ENCODE measurements around the gene CTNNA2. TPM values are rescaled to one million over a fixed set of nuclear protein-coding genes. Genes with fewer than 3 reads are reported as not detected.

CTNNA2 gene
- total and polyA plus RNA-seq, 12 donors = 0.09 to 0.57 (median 0.15) TPM; not detected in 9

- ATAC-seq = peak; percentile 82 to 100 (median 98)
- Histone ChIP-seq H3K4me3 (no peak overlapping the region), H3K27me3 (no peaks in the 10 kb centered on the region), H3K9me3 (no peaks in the 10 kb centered on the region), H3K27ac (peak overlapping the region in 1 of 10 donors; percentile 35), H3K36me3 (no peaks in the 10 kb centered on the region), H3K4me1 (peaks cover 0 to 12% (median 0%) of the 10 kb centered on the region in 9 donors)
- TF ChIP-seq CTCF (IDR thresholded peaks at IDR 0.05) = peak in 1 of 9 donors; percentile 7
- intact Hi-C loops (cut with DNase I) = no loop called here
- 38 to 48% methylated on average over 5 of the region's 5 CpGs for WGBS, 2 donors
- DNase-seq = peak; percentile 71 to 75
Observed at GRCh38 chr2:80548469-80548868, 1035.6 kb downstream of the CTNNA2 start.

- H3K4me3 ChIP-seq = no peak overlapping the region
- H3K27me3 ChIP-seq = no peaks in the 10 kb centered on the region
- peaks cover 0 to 12% (median 0%) of the 10 kb centered on the region in 9 donors for H3K4me1 ChIP-seq
- no peaks in the 10 kb centered on the region for H3K36me3 ChIP-seq
- intact Hi-C loops (cut with DNase I) = no loop called here
- no peaks in the 10 kb centered on the region for H3K9me3 ChIP-seq
- H3K27ac ChIP-seq = no peak overlapping the region
- TF ChIP-seq CTCF (IDR thresholded peaks at IDR 0.05) = no peak
- 60 to 65% methylated on average over 3 of the region's 3 CpGs for WGBS, 2 donors
- ATAC-seq (no peak), DNase-seq (no peak)
Observed at GRCh38 chr2:80549901-80550300, 1037.0 kb downstream of the CTNNA2 start.

GRCh38 chr2:80560326-80560725, 1047.5 kb downstream of the CTNNA2 start:
- DNase-seq (no peak), ATAC-seq (no peak)
- peaks cover 0 to 3% (median 0%) of the 10 kb centered on the region in 11 donors for H3K9me3 ChIP-seq
- H3K36me3 ChIP-seq = no peaks in the 10 kb centered on the region
- 43 to 52% methylated on average over 4 of the region's 4 CpGs for WGBS, 2 donors
- TF ChIP-seq CTCF (IDR thresholded peaks at IDR 0.05) = no peak
- no peaks in the 10 kb centered on the region for H3K4me1 ChIP-seq
- no peak overlapping the region for H3K27ac ChIP-seq
- intact Hi-C loops (cut with DNase I) = no loop called here
- no peaks in the 10 kb centered on the region for H3K27me3 ChIP-seq
- no peak overlapping the region for H3K4me3 ChIP-seq

GRCh38 chr2:80568011-80568410, 1055.2 kb downstream of the CTNNA2 start:
- ATAC-seq (no peak), DNase-seq (no peak)
- Histone ChIP-seq H3K4me1 (no peaks in the 10 kb centered on the region), H3K36me3 (no peaks in the 10 kb centered on the region), H3K27me3 (no peaks in the 10 kb centered on the region), H3K4me3 (no peak overlapping the region), H3K27ac (no peak overlapping the region), H3K9me3 (no peaks in the 10 kb centered on the region)
- intact Hi-C loops (cut with DNase I) = no loop called here
- 85 to 87% methylated on average over 3 of the region's 3 CpGs for WGBS, 2 donors
- no peak for TF ChIP-seq CTCF (IDR thresholded peaks at IDR 0.05)

Data from heart right ventricle (tissue), 16 donors.